GM12801 (cell line): Measurements from ENCODE around the gene CFAP97D2.

Experiments used
- CTCF ChIP-seq: IDR thresholded peaks from one replicate; pipeline ENCODE4 v1.5.1; 2011; ENCODE audit warnings: control low read depth; ENCODE audit not compliant: insufficient read length; ENCODE audit errors: extremely low read depth

Gene CFAP97D2

GRCh38 chr13:114230117-114230516 lies 51.1 kb downstream of the CFAP97D2 start:
- no peak for TF ChIP-seq CTCF

- TF ChIP-seq CTCF = no peak
These were observed 51.5 kb downstream of the CFAP97D2 start for GRCh38 chr13:114230575-114230974.

GRCh38 chr13:114231886-114232285 lies 52.8 kb downstream of the CFAP97D2 start:
- TF ChIP-seq CTCF = no peak

GRCh38 chr13:114234266-114234644 lies 55.2 kb downstream of the CFAP97D2 start:
- no peak for TF ChIP-seq CTCF

GRCh38 chr13:114234645-114235421 lies 55.8 kb downstream of the CFAP97D2 start, which contains the start of gene CDC16:
Gene CDC16 (plus strand): TSS chr13:114234897. CDS start chr13:114235085, 188 bp downstream.
- TF ChIP-seq CTCF = no peak

GRCh38 chr13:114235697-114236096 lies 56.6 kb downstream of the CFAP97D2 start:
- no peak for TF ChIP-seq CTCF

GRCh38 chr13:114236227-114236626 lies 57.2 kb downstream of the CFAP97D2 start:
- no peak for TF ChIP-seq CTCF
